Fibroblast of lung (primary cell): ENCODE data around the gene TMA7B.

Source experiments
- EZH2 ChIP-seq: IDR thresholded peaks from 2 replicates; pipeline ENCODE4 v1.5.1; 2012; ENCODE audit warnings: low read length, control low read depth, mild to moderate bottlenecking; ENCODE audit errors: missing control alignments
- TF ChIP-seq, protein P1 (sequence below), 2 donors: IDR thresholded peaks in 1 of 2; conservative IDR thresholded peaks in 1 of 2; 1 replicate in 1 of 2; 2 replicates in 1 of 2; pipeline ENCODE4 v1.5.1; 2011 to 2012; ENCODE audit warnings: low read length in 2 of 2, control low read depth in 1 of 2, inconsistent platforms in 1 of 2, low read depth in 1 of 2, mild to moderate bottlenecking in 1 of 2

- TF ChIP-seq, protein P1, sequence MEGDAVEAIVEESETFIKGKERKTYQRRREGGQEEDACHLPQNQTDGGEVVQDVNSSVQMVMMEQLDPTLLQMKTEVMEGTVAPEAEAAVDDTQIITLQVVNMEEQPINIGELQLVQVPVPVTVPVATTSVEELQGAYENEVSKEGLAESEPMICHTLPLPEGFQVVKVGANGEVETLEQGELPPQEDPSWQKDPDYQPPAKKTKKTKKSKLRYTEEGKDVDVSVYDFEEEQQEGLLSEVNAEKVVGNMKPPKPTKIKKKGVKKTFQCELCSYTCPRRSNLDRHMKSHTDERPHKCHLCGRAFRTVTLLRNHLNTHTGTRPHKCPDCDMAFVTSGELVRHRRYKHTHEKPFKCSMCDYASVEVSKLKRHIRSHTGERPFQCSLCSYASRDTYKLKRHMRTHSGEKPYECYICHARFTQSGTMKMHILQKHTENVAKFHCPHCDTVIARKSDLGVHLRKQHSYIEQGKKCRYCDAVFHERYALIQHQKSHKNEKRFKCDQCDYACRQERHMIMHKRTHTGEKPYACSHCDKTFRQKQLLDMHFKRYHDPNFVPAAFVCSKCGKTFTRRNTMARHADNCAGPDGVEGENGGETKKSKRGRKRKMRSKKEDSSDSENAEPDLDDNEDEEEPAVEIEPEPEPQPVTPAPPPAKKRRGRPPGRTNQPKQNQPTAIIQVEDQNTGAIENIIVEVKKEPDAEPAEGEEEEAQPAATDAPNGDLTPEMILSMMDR (conservative IDR thresholded peaks at IDR 0.05 in 1 of 2, IDR thresholded peaks at IDR 0.05 in 1 of 2; ENCODE audit: low read depth in 1 of 2, low read length in 2 of 2), result no peak
- no peak for TF ChIP-seq EZH2
These were observed 20.4 kb upstream of the TMA7B start for GRCh38 chr22:39939830-39940229.
